ENCODE results near the gene SDR42E2.
"Not testable (repeated sequence)": the region's sequence is repeated elsewhere in the genome, so short reads cannot be mapped to it uniquely, and the experiment has no call there.

SDR42E2 gene

GRCh38 chr16:22214889-22215288, 52.6 kb downstream of the SDR42E2 start:
- DNase-seq, result no peak

GRCh38 chr16:22216191-22216831, 54.0 kb downstream of the SDR42E2 start:
- peak; percentile 25 for DNase-seq

GRCh38 chr16:22216832-22217225, 54.5 kb downstream of the SDR42E2 start:
- DNase-seq, result not testable (repeated sequence)

GRCh38 chr16:22217890-22218730, 55.8 kb downstream of the SDR42E2 start:
- no peak for DNase-seq

GRCh38 chr16:22219389-22220068, 57.2 kb downstream of the SDR42E2 start:
- no peak for DNase-seq

- DNase-seq, result peak; percentile 83
These were observed 57.7 kb downstream of the SDR42E2 start for GRCh38 chr16:22220069-22220440.

- no peak for DNase-seq
These were observed 58.4 kb downstream of the SDR42E2 start for GRCh38 chr16:22220714-22221113.

GRCh38 chr16:22222006-22222405, 59.7 kb downstream of the SDR42E2 start:
- DNase-seq, result no peak

GRCh38 chr16:22222998-22223397, 60.7 kb downstream of the SDR42E2 start:
- no peak for DNase-seq

GRCh38 chr16:22225060-22225459, 62.8 kb downstream of the SDR42E2 start:
- DNase-seq, result peak; percentile 41

- no peak for DNase-seq
These were observed 67.6 kb downstream of the SDR42E2 start for GRCh38 chr16:22229889-22230288.

- peak; percentile 79 for DNase-seq
These were observed 70.2 kb downstream of the SDR42E2 start for GRCh38 chr16:22232277-22233036.

- no peak for DNase-seq
These were observed 70.7 kb downstream of the SDR42E2 start for GRCh38 chr16:22233037-22233372.

- DNase-seq, result no peak
These were observed 73.8 kb downstream of the SDR42E2 start for GRCh38 chr16:22235839-22236745.

GRCh38 chr16:22239131-22239805, 77.0 kb downstream of the SDR42E2 start:
- DNase-seq, result no peak

GRCh38 chr16:22240023-22240710, 77.9 kb downstream of the SDR42E2 start:
- DNase-seq, result no peak
